Gastrocnemius medialis (tissue), 4 donors: ENCODE data around the gene SMAD2. TPM values are rescaled to one million over a fixed set of nuclear protein-coding genes. Genes with fewer than 3 reads are reported as not detected.
"Not testable (repeated sequence)": the region's sequence is repeated elsewhere in the genome, so short reads cannot be mapped to it uniquely, and the experiment has no call there.

Source experiments
- ATAC-seq, 2 donors: fragments of 150-250 bp; one replicate each; pipeline ENCODE4 v1.9.1; 2016
- DNase-seq, 2 donors: peaks; one replicate each; pipeline ENCODE4 v3.0.0-alpha.2; 2019
- H3K27ac ChIP-seq, 4 donors: fragments of 200-600 bp; sonication (generic); 1 replicate in 1 of 4; 2 replicates in 3 of 4; pipeline ENCODE4 v1.5.1; 2016 to 2018; ENCODE audit warnings: mild to moderate bottlenecking in 2 of 4, moderate library complexity in 1 of 4
- H3K27me3 ChIP-seq, 3 donors: fragments of 200-600 bp; sonication (generic) in 2 of 3; 1 replicate in 1 of 3; 2 replicates in 2 of 3; pipeline versions ENCODE4 v1.5.1 to v1.6.0; 2016 to 2019; ENCODE audit warnings: mild to moderate bottlenecking in 1 of 3, moderate library complexity in 1 of 3
- H3K36me3 ChIP-seq, 2 donors: fragments of 200-600 bp; sonication (generic) in 1 of 2; one replicate each; pipeline ENCODE4 v1.5.1; 2017 to 2018
- H3K4me1 ChIP-seq, 2 donors: fragments of 200-600 bp; sonication (generic) in 1 of 2; one replicate each; pipeline ENCODE4 v1.5.1; 2016 to 2017; ENCODE audit warnings: mild to moderate bottlenecking in 2 of 2
- H3K4me3 ChIP-seq, 4 donors: fragments of 200-600 bp; sonication (generic) in 3 of 4; 1 replicate in 1 of 4; 2 replicates in 3 of 4; pipeline ENCODE4 v1.5.1; 2016 to 2019; ENCODE audit warnings: mild to moderate bottlenecking in 2 of 4
- H3K9me3 ChIP-seq, 3 donors: fragments of 200-600 bp; sonication (generic) in 2 of 3; 1 replicate in 1 of 3; 2 replicates in 2 of 3; pipeline ENCODE4 v1.5.1; 2016 to 2019
- CTCF ChIP-seq, 5 experiments: fragments of 450-650 bp in 3 of 5; fragments of 200-600 bp in 2 of 5; sonication (generic) in 2 of 5; IDR thresholded peaks in 4 of 5; conservative IDR thresholded peaks in 1 of 5; 1 replicate in 4 of 5; 2 replicates in 1 of 5; pipeline ENCODE4 v1.5.1; 2016 to 2019; ENCODE audit warnings: antibody characterized with exemption in 5 of 5, mild to moderate bottlenecking in 3 of 5, moderate library complexity in 3 of 5
- POLR2A ChIP-seq, 2 donors: fragments of 450-650 bp; IDR thresholded peaks; one replicate each; pipeline ENCODE4 v1.6.1; 2017; ENCODE audit warnings: antibody characterized with exemption in 2 of 2, mild to moderate bottlenecking in 2 of 2, moderate library complexity in 2 of 2
- in situ Hi-C, 4 donors: fragments of 200-750 bp; cut with MboI; loops; one replicate each; pipeline versions ENCODE4 v1.15.0 to v1.8.0; 2017; ENCODE audit warnings: low sequenced_read_pairs in 4 of 4
- intact Hi-C: fragments of 100-400 bp; cut with DNase I; formaldehyde crosslinking; loops from one replicate; pipeline ENCODE4 v1.15.1; 2023; ENCODE audit warnings: low total_unique reads
- total RNA-seq, 4 donors: library from RNA; depleted of rRNA; stranded (reverse); fragments of >200 nt; gene quantifications; one replicate each; pipeline versions ENCODE4 v1.1.0 to v1.2.3, GENCODE V29; 2016

Gene SMAD2
- total RNA-seq, 4 donors from 2014 or later = 53.6 to 67.7 (median 61.3) TPM

GRCh38 chr18:47772374-47773248 lies 157.8 kb downstream of the SMAD2 start:
- H3K27ac ChIP-seq = no peak overlapping the region
- H3K4me3 ChIP-seq = no peak overlapping the region
- H3K4me1 ChIP-seq = no peaks in the 10 kb centered on the region
- in situ Hi-C loops = loop anchor here in 3 of 4 donors (10.0 kb wide), 1 partner anchor 252 kb away; no protein-coding TSS in a partner anchor
- ATAC-seq (peak in 1 of 2 donors; percentile 53), DNase-seq (peak in 1 of 2 donors; percentile 30)
- H3K36me3 ChIP-seq = no peaks in the 10 kb centered on the region
- intact Hi-C loops = loop anchor here (1.0 kb wide), 1 partner anchor 250 kb away; no protein-coding TSS in a partner anchor
- TF ChIP-seq POLR2A (IDR thresholded peaks at IDR 0.05) = no peak
- TF ChIP-seq CTCF (IDR thresholded peaks at IDR 0.05 in 4 of 5, conservative IDR thresholded peaks at IDR 0.05 in 1 of 5) = peak; percentile 51 to 79 (median 73)
- H3K27me3 ChIP-seq = no peaks in the 10 kb centered on the region
- H3K9me3 ChIP-seq = no peaks in the 10 kb centered on the region

- no peaks in the 10 kb centered on the region for H3K4me1 ChIP-seq
- ATAC-seq (no peak), DNase-seq (no peak)
- no peaks in the 10 kb centered on the region for H3K36me3 ChIP-seq
- no peaks in the 10 kb centered on the region for H3K9me3 ChIP-seq
- TF ChIP-seq POLR2A (IDR thresholded peaks at IDR 0.05) (no peak), CTCF (IDR thresholded peaks at IDR 0.05 in 4 of 5, conservative IDR thresholded peaks at IDR 0.05 in 1 of 5) (no peak)
- in situ Hi-C loops = loop anchor here in 3 of 4 donors (10.0 kb wide), 1 partner anchor 253 kb away; no protein-coding TSS in a partner anchor
- no peak overlapping the region for H3K27ac ChIP-seq
- intact Hi-C loops = loop anchor here (1.0 kb wide), 1 partner anchor 250 kb away; no protein-coding TSS in a partner anchor
- no peak overlapping the region for H3K4me3 ChIP-seq
- no peaks in the 10 kb centered on the region for H3K27me3 ChIP-seq
These were observed 158.5 kb downstream of the SMAD2 start for GRCh38 chr18:47771922-47772321.

GRCh38 chr18:47767699-47768098 lies 162.8 kb downstream of the SMAD2 start:
- no peak overlapping the region for H3K4me3 ChIP-seq
- DNase-seq (no peak), ATAC-seq (no peak)
- no peaks in the 10 kb centered on the region for H3K36me3 ChIP-seq
- in situ Hi-C loops (no loop called here), intact Hi-C loops (no loop called here)
- no peaks in the 10 kb centered on the region for H3K9me3 ChIP-seq
- no peaks in the 10 kb centered on the region for H3K27me3 ChIP-seq
- H3K27ac ChIP-seq = no peak overlapping the region
- no peaks in the 10 kb centered on the region for H3K4me1 ChIP-seq
- TF ChIP-seq POLR2A (IDR thresholded peaks at IDR 0.05) (no peak), CTCF (IDR thresholded peaks at IDR 0.05 in 4 of 5, conservative IDR thresholded peaks at IDR 0.05 in 1 of 5) (no peak)

- intact Hi-C loops, in situ Hi-C loops, H3K27ac ChIP-seq, H3K36me3 ChIP-seq, ATAC-seq, H3K4me1 ChIP-seq, H3K9me3 ChIP-seq, H3K4me3 ChIP-seq, H3K27me3 ChIP-seq, DNase-seq: not testable (repeated sequence)
These were observed 163.3 kb downstream of the SMAD2 start for GRCh38 chr18:47767198-47767597.
